ENCODE measurements around the gene C3. TPM values are rescaled to one million over a fixed set of nuclear protein-coding genes. Genes with fewer than 3 reads are reported as not detected.

Gene C3
- total and polyA plus RNA-seq, 2 of the 13 experiments (the other 11 are each of a cell fraction or from before 2014, with no cell fraction given), result 1,455 to 6,272 TPM

- TF ChIP-seq ZEB1 (IDR thresholded peaks at IDR 0.05; ENCODE audit: insufficient replicate concordance, low read depth) (peak; percentile 41), ZFP36L1 (CRISPR knock-in tag; IDR thresholded peaks at IDR 0.05) (0 out of 2 replicates have a peak, but pooled peaks have one; percentile 46), ZNF550 (CRISPR knock-in tag; IDR thresholded peaks at IDR 0.05; ENCODE audit: borderline replicate concordance) (no peak), ZNF512B (CRISPR knock-in tag; IDR thresholded peaks at IDR 0.05; ENCODE audit: borderline replicate concordance) (no peak), THAP9 (CRISPR knock-in tag; IDR thresholded peaks at IDR 0.05; ENCODE audit: borderline replicate concordance) (0 out of 2 replicates have a peak, but pooled peaks have one; percentile 9), ZNF776 (CRISPR knock-in tag; IDR thresholded peaks at IDR 0.05) (no peak), ZNF704 (CRISPR knock-in tag; IDR thresholded peaks at IDR 0.05; ENCODE audit: borderline replicate concordance) (no peak), TIGD3 (CRISPR knock-in tag; IDR thresholded peaks at IDR 0.05; ENCODE audit: borderline replicate concordance) (no peak), ZNF687 (CRISPR knock-in tag; IDR thresholded peaks at IDR 0.05) (no peak; the same call in 1 of the 2 replicates), JUNB (CRISPR knock-in tag; IDR thresholded peaks at IDR 0.05; ENCODE audit: borderline replicate concordance) (no peak), MTA1 (CRISPR knock-in tag; IDR thresholded peaks at IDR 0.05; ENCODE audit: borderline replicate concordance) (no peak), SMAD1 (CRISPR knock-in tag; IDR thresholded peaks at IDR 0.05; ENCODE audit: borderline replicate concordance, low read depth) (no peak), ETS1 (CRISPR knock-in tag; IDR thresholded peaks at IDR 0.05) (no peak)
Measured at GRCh38 chr19:6729573-6730152, 9.2 kb upstream of the C3 start (continued).
